Loucy (cell line): Measurements from ENCODE around the gene DMGDH.

ENCODE experiments used
- H2AFZ ChIP-seq: fragments of 200-600 bp; sonication (generic); 2 replicates; pipeline ENCODE4 v1.6.0; 2016; ENCODE audit warnings: antibody characterized with exemption, mild to moderate bottlenecking, low read length, moderate library complexity
- H3F3A ChIP-seq: fragments of 200-600 bp; 2 replicates; pipeline ENCODE4 v1.6.0; 2016; ENCODE audit warnings: antibody characterized with exemption, low read depth, mild to moderate bottlenecking
- H3K27me3 ChIP-seq: fragments of 200-600 bp; sonication (generic); 2 replicates; pipeline ENCODE4 v1.6.1; 2014; ENCODE audit warnings: low read length, mild to moderate bottlenecking; ENCODE audit not compliant: insufficient read depth, poor library complexity, severe bottlenecking
- H3K36me3 ChIP-seq: fragments of 200-600 bp; sonication (generic); 2 replicates; pipeline ENCODE4 v1.6.1; 2016; ENCODE audit warnings: low read length; ENCODE audit not compliant: insufficient read depth
- H3K4me1 ChIP-seq: fragments of 200-600 bp; sonication (generic); 2 replicates; pipeline ENCODE4 v1.5.1; 2014; ENCODE audit warnings: low read length, mild to moderate bottlenecking; ENCODE audit not compliant: insufficient read depth, poor library complexity, severe bottlenecking
- H3K4me2 ChIP-seq: fragments of 200-600 bp; sonication (generic); 2 replicates; pipeline ENCODE4 v1.6.0; 2014; ENCODE audit warnings: antibody characterized with exemption, low read length, low read depth, mild to moderate bottlenecking; ENCODE audit not compliant: poor library complexity, severe bottlenecking
- H3K4me3 ChIP-seq: fragments of 200-600 bp; sonication (generic); 2 replicates; pipeline ENCODE4 v1.5.1; 2014; ENCODE audit warnings: low read length, mild to moderate bottlenecking, mixed read lengths; ENCODE audit not compliant: poor library complexity, severe bottlenecking
- H3K79me2 ChIP-seq: fragments of 200-600 bp; sonication (generic); 2 replicates; pipeline ENCODE4 v1.6.1; 2014; ENCODE audit warnings: low read length; ENCODE audit not compliant: insufficient read depth
- H3K9ac ChIP-seq: fragments of 200-600 bp; sonication (generic); 2 replicates; pipeline ENCODE4 v1.6.0; 2014; ENCODE audit warnings: mild to moderate bottlenecking, low read depth, low read length, moderate library complexity; ENCODE audit not compliant: poor library complexity, severe bottlenecking
- H3K9me2 ChIP-seq: fragments of 200-600 bp; sonication (generic); replicated peaks from 2 replicates; pipeline ENCODE4 v1.6.1; 2016; ENCODE audit warnings: low read depth, low read length, mixed read lengths
- H3K9me3 ChIP-seq: fragments of 200-600 bp; sonication (generic); 2 replicates; pipeline ENCODE4 v1.6.1; 2014; ENCODE audit warnings: mild to moderate bottlenecking, antibody characterized with exemption, low read length, low read depth; ENCODE audit not compliant: insufficient read depth
- H4K20me1 ChIP-seq: fragments of 200-600 bp; sonication (generic); 2 replicates; pipeline ENCODE4 v1.6.0; 2014; ENCODE audit warnings: antibody characterized with exemption, low read length, mild to moderate bottlenecking; ENCODE audit not compliant: insufficient read depth, poor library complexity, severe bottlenecking
- EZH2phosphoT487 ChIP-seq: fragments of 200-600 bp; IDR thresholded peaks from 2 replicates; pipeline ENCODE4 v1.6.1; 2018; ENCODE audit warnings: antibody characterized with exemption, mild to moderate bottlenecking, moderate library complexity, borderline replicate concordance
- TF ChIP-seq, protein P1 (sequence below): fragments of 200-600 bp; sonication (generic); conservative IDR thresholded peaks from 2 replicates; pipeline ENCODE4 v1.5.1; 2014; ENCODE audit warnings: mild to moderate bottlenecking, antibody characterized with exemption, low read length

DMGDH gene

DNA sequence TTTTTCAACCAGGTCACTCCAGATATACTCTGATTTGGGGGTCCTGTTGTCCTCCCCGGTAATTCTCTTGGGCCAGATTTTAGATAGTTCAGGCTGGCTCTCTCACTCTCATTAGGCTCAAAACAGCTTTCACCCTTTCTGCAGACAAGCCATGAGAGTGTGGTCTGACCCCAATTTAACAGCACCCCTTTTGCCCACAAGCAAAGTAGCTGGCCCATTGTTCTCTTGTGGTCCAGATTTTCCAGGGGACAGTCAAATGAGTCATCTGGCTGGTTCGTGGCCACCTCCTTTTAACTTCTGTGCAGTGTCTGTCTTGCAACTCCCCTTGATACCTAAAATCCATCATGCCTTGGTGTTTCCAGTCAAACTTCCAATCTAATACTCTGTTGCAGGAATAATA is 16.6 kb upstream of the DMGDH start:
- Histone ChIP-seq H3F3A (no peaks in the 10 kb centered on the region), H3K9ac (no peak overlapping the region), H3K4me3 (no peak overlapping the region), H2AFZ (no peak overlapping the region), H3K36me3 (no peaks in the 10 kb centered on the region), H3K4me1 (no peaks in the 10 kb centered on the region), H3K27me3 (no peaks in the 10 kb centered on the region), H4K20me1 (no peaks in the 10 kb centered on the region), H3K9me2 (no peaks in the 10 kb centered on the region), H3K79me2 (no peaks in the 10 kb centered on the region), H3K9me3 (no peaks in the 10 kb centered on the region), H3K4me2 (no peak overlapping the region)
- TF ChIP-seq, protein P1, sequence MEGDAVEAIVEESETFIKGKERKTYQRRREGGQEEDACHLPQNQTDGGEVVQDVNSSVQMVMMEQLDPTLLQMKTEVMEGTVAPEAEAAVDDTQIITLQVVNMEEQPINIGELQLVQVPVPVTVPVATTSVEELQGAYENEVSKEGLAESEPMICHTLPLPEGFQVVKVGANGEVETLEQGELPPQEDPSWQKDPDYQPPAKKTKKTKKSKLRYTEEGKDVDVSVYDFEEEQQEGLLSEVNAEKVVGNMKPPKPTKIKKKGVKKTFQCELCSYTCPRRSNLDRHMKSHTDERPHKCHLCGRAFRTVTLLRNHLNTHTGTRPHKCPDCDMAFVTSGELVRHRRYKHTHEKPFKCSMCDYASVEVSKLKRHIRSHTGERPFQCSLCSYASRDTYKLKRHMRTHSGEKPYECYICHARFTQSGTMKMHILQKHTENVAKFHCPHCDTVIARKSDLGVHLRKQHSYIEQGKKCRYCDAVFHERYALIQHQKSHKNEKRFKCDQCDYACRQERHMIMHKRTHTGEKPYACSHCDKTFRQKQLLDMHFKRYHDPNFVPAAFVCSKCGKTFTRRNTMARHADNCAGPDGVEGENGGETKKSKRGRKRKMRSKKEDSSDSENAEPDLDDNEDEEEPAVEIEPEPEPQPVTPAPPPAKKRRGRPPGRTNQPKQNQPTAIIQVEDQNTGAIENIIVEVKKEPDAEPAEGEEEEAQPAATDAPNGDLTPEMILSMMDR: no peak
- no peak for TF ChIP-seq EZH2phosphoT487

DNA sequence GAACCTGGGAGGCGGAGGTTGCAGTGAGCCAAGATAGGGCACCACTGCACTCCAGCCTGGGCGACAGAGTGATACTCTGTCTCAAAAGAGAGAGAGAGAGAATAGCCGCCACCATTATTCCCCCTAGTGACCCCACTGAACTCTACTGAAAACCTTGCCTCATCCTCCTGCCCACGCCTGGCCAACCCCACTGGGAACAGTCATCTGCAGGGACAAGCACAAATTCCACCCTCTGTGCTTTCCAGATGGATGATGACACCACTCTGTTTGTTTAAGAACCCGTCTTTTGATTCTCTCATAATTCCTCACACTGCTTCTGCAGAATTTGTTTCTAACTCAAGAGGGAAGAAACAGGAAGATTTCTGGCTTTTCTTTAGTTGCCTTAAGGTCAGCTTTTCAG is 12.3 kb upstream of the DMGDH start:
- H3K9me3 ChIP-seq: no peaks in the 10 kb centered on the region
- H3K9ac ChIP-seq: no peak overlapping the region
- H3K27me3 ChIP-seq: no peaks in the 10 kb centered on the region
- no peaks in the 10 kb centered on the region for H3K79me2 ChIP-seq
- H2AFZ ChIP-seq: no peak overlapping the region
- no peak overlapping the region for H3K4me2 ChIP-seq
- H3K4me3 ChIP-seq: no peak overlapping the region
- H3K9me2 ChIP-seq: no peaks in the 10 kb centered on the region
- no peaks in the 10 kb centered on the region for H4K20me1 ChIP-seq
- H3K36me3 ChIP-seq: no peaks in the 10 kb centered on the region
- no peaks in the 10 kb centered on the region for H3F3A ChIP-seq
- TF ChIP-seq EZH2phosphoT487: no peak
- TF ChIP-seq, protein P1: no peak
- no peaks in the 10 kb centered on the region for H3K4me1 ChIP-seq

DNA sequence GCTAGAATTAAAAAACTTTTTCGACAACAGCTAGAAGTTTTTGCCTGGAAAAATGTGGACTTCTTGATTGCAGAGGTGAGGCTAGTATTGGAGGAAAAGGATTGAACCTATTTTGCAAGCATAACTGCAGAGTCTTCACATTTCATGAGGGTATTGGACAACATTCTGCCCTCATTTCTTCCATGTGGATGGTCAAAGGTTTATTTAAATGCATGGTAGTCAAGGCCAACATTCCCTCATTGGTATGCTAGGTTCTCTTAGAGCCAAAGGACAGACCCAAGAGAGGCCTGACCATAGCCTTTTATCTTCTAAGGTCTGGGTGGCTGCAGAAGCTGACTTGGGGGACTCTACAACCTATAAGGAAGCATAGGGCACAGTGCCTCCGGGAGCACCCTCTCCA is 11.3 kb upstream of the DMGDH start:
- H3K27me3 ChIP-seq: no peaks in the 10 kb centered on the region
- no peaks in the 10 kb centered on the region for H3K9me3 ChIP-seq
- H2AFZ ChIP-seq: no peak overlapping the region
- H3K9ac ChIP-seq: no peak overlapping the region
- no peaks in the 10 kb centered on the region for H3K9me2 ChIP-seq
- no peaks in the 10 kb centered on the region for H4K20me1 ChIP-seq
- no peaks in the 10 kb centered on the region for H3K79me2 ChIP-seq
- no peaks in the 10 kb centered on the region for H3K36me3 ChIP-seq
- TF ChIP-seq EZH2phosphoT487: no peak
- TF ChIP-seq, protein P1: no peak
- no peak overlapping the region for H3K4me2 ChIP-seq
- H3K4me3 ChIP-seq: no peak overlapping the region
- H3K4me1 ChIP-seq: no peaks in the 10 kb centered on the region
- no peaks in the 10 kb centered on the region for H3F3A ChIP-seq
